Liver (tissue), 9 donors: ENCODE results near the gene PHKG1. TPM values are rescaled to one million over a fixed set of nuclear protein-coding genes. Genes with fewer than 3 reads are reported as not detected.

Source experiments
- DNase-seq: peaks from one replicate; pipeline ENCODE4 v3.0.0-alpha.2; 2017; ENCODE audit warnings: low spot score
- H3K27ac ChIP-seq, 2 donors: one replicate each; pipeline ENCODE4 v1.7.0; 2013; ENCODE audit warnings: inconsistent platforms in 2 of 2, low read length in 2 of 2, control low read depth in 1 of 2, low read depth in 1 of 2, mild to moderate bottlenecking in 1 of 2
- H3K27me3 ChIP-seq, 4 donors: one replicate each; pipeline versions ENCODE4 v1.6.1 to v1.7.0; 2013; ENCODE audit warnings: low read length in 3 of 4, inconsistent platforms in 1 of 4, mild to moderate bottlenecking in 1 of 4, moderate library complexity in 1 of 4; ENCODE audit not compliant: control insufficient read depth in 4 of 4, insufficient read depth in 4 of 4
- H3K36me3 ChIP-seq, 4 donors: one replicate each; pipeline versions ENCODE4 v1.6.1 to v1.7.0; 2013; ENCODE audit warnings: low read length in 3 of 4, mild to moderate bottlenecking in 3 of 4, low read depth in 1 of 4, moderate library complexity in 1 of 4; ENCODE audit not compliant: control insufficient read depth in 4 of 4, insufficient read depth in 3 of 4
- H3K4me1 ChIP-seq, 4 donors: one replicate each; pipeline versions ENCODE4 v1.6.1 to v1.7.0; 2013; ENCODE audit warnings: low read length in 3 of 4, mild to moderate bottlenecking in 3 of 4, moderate library complexity in 1 of 4; ENCODE audit not compliant: control insufficient read depth in 4 of 4, insufficient read depth in 4 of 4
- H3K4me3 ChIP-seq, 3 donors: one replicate each; pipeline versions ENCODE4 v1.6.1 to v1.7.0; 2013; ENCODE audit warnings: low read length in 3 of 3, control low read depth in 1 of 3, low read depth in 1 of 3, mild to moderate bottlenecking in 1 of 3
- H3K9ac ChIP-seq, 2 donors: one replicate each; pipeline ENCODE4 v1.7.0; 2013; ENCODE audit warnings: low read length in 2 of 2, mild to moderate bottlenecking in 2 of 2, moderate library complexity in 2 of 2, control low read depth in 1 of 2, low read depth in 1 of 2
- H3K9me3 ChIP-seq, 4 donors: one replicate each; pipeline versions ENCODE4 v1.6.1 to v1.7.0; 2013; ENCODE audit warnings: low read length in 3 of 4; ENCODE audit not compliant: control insufficient read depth in 4 of 4
- EGR1 ChIP-seq, 2 donors: IDR thresholded peaks; 2 replicates each; pipeline ENCODE4 v1.6.1; 2016 to 2018; ENCODE audit warnings: antibody characterized with exemption in 2 of 2, low read depth in 2 of 2
- FOXA1 ChIP-seq: IDR thresholded peaks from 2 replicates; pipeline ENCODE4 v1.6.1; 2016; ENCODE audit warnings: antibody characterized with exemption
- FOXA2 ChIP-seq: IDR thresholded peaks from 2 replicates; pipeline ENCODE4 v1.6.1; 2016; ENCODE audit warnings: antibody characterized with exemption
- GABPA ChIP-seq, 2 donors: IDR thresholded peaks in 1 of 2; conservative IDR thresholded peaks in 1 of 2; 2 replicates each; pipeline ENCODE4 v1.6.1; 2016; ENCODE audit warnings: antibody characterized with exemption in 2 of 2, mild to moderate bottlenecking in 1 of 2, moderate library complexity in 1 of 2
- HNF4A ChIP-seq, 2 donors: conservative IDR thresholded peaks; 2 replicates each; pipeline ENCODE4 v1.6.1; 2016; ENCODE audit warnings: antibody characterized with exemption in 2 of 2, mild to moderate bottlenecking in 2 of 2
- HNF4G ChIP-seq: IDR thresholded peaks from 2 replicates; pipeline ENCODE4 v1.6.1; 2016; ENCODE audit warnings: antibody characterized with exemption
- JUND ChIP-seq, 2 donors: IDR thresholded peaks; 2 replicates each; pipeline ENCODE4 v1.6.1; 2016; ENCODE audit warnings: antibody characterized with exemption in 2 of 2
- NR2F2 ChIP-seq: IDR thresholded peaks from 2 replicates; pipeline ENCODE4 v1.6.1; 2016; ENCODE audit warnings: antibody characterized with exemption
- RXRA ChIP-seq, 2 donors: IDR thresholded peaks; 2 replicates each; pipeline ENCODE4 v1.6.1; 2017 to 2018; ENCODE audit warnings: antibody characterized with exemption in 2 of 2, mild to moderate bottlenecking in 1 of 2
- SP1 ChIP-seq: IDR thresholded peaks from 2 replicates; pipeline ENCODE4 v1.6.1; 2018; ENCODE audit warnings: antibody characterized with exemption, mild to moderate bottlenecking
- TAF1 ChIP-seq: conservative IDR thresholded peaks from 2 replicates; pipeline ENCODE4 v1.6.1; 2016; ENCODE audit warnings: antibody characterized with exemption, mild to moderate bottlenecking
- WGBS: extraction: QIAGEN DNeasy Blood & Tissue Kit; methylation state at CpG from one replicate; pipeline ENCODE4 v1.1.7; 2013; 5-methylcytosine and 5-hydroxymethylcytosine counted together
- polyA plus RNA-seq, 2 donors: library from polyadenylated mRNA; stranded (reverse) in 1 of 2; unstranded in 1 of 2; fragments of 200-250 nt in 1 of 2; fragments of >200 nt in 1 of 2; fragmentation: Nextera tagmentation in 1 of 2; extraction: Ambion mirVana in 1 of 2; gene quantifications; one replicate each; pipeline versions ENCODE4 v1.2.1 to v1.2.3, GENCODE V29; 2013 to 2015
- total RNA-seq, 2 donors: library from RNA; depleted of rRNA; stranded (reverse); fragments of >200 nt; gene quantifications; one replicate each; pipeline ENCODE4 v1.2.3, GENCODE V29; 2014
- TF ChIP-seq, protein P1 (sequence below): IDR thresholded peaks from 2 replicates; pipeline ENCODE4 v1.6.1; 2016; ENCODE audit warnings: antibody characterized with exemption
- TF ChIP-seq, protein P2 (sequence below): fragments of 150-350 bp; IDR thresholded peaks from 2 replicates; pipeline ENCODE4 v1.5.1; 2017; ENCODE audit warnings: improper control_type of control experiment, low read depth, low read length; ENCODE audit not compliant: missing input control
- TF ChIP-seq, protein P3 (sequence below): IDR thresholded peaks from 2 replicates; pipeline ENCODE4 v1.6.1; 2016; ENCODE audit warnings: antibody characterized with exemption
- TF ChIP-seq, protein P4 (sequence below): IDR thresholded peaks from 2 replicates; pipeline ENCODE4 v1.6.1; 2016; ENCODE audit warnings: antibody characterized with exemption
- TF ChIP-seq, protein P5 (sequence below): IDR thresholded peaks from 2 replicates; pipeline ENCODE4 v1.6.1; 2016; ENCODE audit warnings: antibody characterized with exemption, mild to moderate bottlenecking
- donor health status: healthy.
- donor health status: healthy.
- donor health status: healthy.
- donor health status: healthy.
- donor health status: healthy.

Gene PHKG1
- total and polyA plus RNA-seq, 4 donors, result 0.18 to 1.0 (median 0.24) TPM

DNA sequence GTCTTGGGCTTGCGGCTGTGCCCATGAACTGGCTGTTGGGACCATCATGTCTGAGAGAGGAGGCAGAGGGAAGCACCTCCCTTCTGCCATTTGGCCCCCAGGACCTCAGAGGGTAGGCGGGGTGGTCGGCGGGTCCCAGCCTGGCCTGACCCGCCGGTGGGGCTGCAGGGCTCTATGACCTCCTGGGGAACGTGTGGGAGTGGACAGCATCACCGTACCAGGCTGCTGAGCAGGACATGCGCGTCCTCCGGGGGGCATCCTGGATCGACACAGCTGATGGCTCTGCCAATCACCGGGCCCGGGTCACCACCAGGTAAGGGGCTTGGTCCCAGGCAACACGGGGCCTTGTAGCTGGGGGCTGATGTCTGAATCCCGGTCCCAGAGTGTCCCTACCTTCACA, 14.6 kb downstream of the PHKG1 start:
- Histone ChIP-seq H3K4me3 (no peak overlapping the region), H3K4me1 (peaks cover 2 to 26% (median 20%) of the 10 kb centered on the region in 4 donors), H3K27ac (no peak overlapping the region), H3K27me3 (no peaks in the 10 kb centered on the region), H3K36me3 (peaks cover 0 to 6% (median under 1%) of the 10 kb centered on the region in 4 donors), H3K9ac (no peak overlapping the region), H3K9me3 (no peaks in the 10 kb centered on the region)
- DNase-seq, result no peak
- 97% methylated on average over 16 of the region's 16 CpGs for WGBS
- TF ChIP-seq HNF4G (no peak), EGR1 (IDR thresholded peaks at IDR 0.05; ENCODE audit: low read depth in 2 of 2) (no peak), SP1 (no peak), NR2F2 (no peak), TAF1 (no peak), RXRA (IDR thresholded peaks at IDR 0.05) (no peak), HNF4A (conservative IDR thresholded peaks at IDR 0.05) (no peak), JUND (IDR thresholded peaks at IDR 0.05) (no peak), FOXA2 (no peak), GABPA (IDR thresholded peaks at IDR 0.05 in 1 of 2, conservative IDR thresholded peaks at IDR 0.05 in 1 of 2) (no peak)
- TF ChIP-seq, protein P1, sequence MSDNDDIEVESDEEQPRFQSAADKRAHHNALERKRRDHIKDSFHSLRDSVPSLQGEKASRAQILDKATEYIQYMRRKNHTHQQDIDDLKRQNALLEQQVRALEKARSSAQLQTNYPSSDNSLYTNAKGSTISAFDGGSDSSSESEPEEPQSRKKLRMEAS, result no peak
- TF ChIP-seq, protein P2, sequence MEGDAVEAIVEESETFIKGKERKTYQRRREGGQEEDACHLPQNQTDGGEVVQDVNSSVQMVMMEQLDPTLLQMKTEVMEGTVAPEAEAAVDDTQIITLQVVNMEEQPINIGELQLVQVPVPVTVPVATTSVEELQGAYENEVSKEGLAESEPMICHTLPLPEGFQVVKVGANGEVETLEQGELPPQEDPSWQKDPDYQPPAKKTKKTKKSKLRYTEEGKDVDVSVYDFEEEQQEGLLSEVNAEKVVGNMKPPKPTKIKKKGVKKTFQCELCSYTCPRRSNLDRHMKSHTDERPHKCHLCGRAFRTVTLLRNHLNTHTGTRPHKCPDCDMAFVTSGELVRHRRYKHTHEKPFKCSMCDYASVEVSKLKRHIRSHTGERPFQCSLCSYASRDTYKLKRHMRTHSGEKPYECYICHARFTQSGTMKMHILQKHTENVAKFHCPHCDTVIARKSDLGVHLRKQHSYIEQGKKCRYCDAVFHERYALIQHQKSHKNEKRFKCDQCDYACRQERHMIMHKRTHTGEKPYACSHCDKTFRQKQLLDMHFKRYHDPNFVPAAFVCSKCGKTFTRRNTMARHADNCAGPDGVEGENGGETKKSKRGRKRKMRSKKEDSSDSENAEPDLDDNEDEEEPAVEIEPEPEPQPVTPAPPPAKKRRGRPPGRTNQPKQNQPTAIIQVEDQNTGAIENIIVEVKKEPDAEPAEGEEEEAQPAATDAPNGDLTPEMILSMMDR, result no peak
- TF ChIP-seq, protein P3, sequence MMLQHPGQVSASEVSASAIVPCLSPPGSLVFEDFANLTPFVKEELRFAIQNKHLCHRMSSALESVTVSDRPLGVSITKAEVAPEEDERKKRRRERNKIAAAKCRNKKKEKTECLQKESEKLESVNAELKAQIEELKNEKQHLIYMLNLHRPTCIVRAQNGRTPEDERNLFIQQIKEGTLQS, result no peak
- TF ChIP-seq, protein P4, sequence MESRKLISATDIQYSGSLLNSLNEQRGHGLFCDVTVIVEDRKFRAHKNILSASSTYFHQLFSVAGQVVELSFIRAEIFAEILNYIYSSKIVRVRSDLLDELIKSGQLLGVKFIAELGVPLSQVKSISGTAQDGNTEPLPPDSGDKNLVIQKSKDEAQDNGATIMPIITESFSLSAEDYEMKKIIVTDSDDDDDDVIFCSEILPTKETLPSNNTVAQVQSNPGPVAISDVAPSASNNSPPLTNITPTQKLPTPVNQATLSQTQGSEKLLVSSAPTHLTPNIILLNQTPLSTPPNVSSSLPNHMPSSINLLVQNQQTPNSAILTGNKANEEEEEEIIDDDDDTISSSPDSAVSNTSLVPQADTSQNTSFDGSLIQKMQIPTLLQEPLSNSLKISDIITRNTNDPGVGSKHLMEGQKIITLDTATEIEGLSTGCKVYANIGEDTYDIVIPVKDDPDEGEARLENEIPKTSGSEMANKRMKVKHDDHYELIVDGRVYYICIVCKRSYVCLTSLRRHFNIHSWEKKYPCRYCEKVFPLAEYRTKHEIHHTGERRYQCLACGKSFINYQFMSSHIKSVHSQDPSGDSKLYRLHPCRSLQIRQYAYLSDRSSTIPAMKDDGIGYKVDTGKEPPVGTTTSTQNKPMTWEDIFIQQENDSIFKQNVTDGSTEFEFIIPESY, result no peak
- TF ChIP-seq, protein P5, sequence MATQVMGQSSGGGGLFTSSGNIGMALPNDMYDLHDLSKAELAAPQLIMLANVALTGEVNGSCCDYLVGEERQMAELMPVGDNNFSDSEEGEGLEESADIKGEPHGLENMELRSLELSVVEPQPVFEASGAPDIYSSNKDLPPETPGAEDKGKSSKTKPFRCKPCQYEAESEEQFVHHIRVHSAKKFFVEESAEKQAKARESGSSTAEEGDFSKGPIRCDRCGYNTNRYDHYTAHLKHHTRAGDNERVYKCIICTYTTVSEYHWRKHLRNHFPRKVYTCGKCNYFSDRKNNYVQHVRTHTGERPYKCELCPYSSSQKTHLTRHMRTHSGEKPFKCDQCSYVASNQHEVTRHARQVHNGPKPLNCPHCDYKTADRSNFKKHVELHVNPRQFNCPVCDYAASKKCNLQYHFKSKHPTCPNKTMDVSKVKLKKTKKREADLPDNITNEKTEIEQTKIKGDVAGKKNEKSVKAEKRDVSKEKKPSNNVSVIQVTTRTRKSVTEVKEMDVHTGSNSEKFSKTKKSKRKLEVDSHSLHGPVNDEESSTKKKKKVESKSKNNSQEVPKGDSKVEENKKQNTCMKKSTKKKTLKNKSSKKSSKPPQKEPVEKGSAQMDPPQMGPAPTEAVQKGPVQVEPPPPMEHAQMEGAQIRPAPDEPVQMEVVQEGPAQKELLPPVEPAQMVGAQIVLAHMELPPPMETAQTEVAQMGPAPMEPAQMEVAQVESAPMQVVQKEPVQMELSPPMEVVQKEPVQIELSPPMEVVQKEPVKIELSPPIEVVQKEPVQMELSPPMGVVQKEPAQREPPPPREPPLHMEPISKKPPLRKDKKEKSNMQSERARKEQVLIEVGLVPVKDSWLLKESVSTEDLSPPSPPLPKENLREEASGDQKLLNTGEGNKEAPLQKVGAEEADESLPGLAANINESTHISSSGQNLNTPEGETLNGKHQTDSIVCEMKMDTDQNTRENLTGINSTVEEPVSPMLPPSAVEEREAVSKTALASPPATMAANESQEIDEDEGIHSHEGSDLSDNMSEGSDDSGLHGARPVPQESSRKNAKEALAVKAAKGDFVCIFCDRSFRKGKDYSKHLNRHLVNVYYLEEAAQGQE, result no peak

DNA sequence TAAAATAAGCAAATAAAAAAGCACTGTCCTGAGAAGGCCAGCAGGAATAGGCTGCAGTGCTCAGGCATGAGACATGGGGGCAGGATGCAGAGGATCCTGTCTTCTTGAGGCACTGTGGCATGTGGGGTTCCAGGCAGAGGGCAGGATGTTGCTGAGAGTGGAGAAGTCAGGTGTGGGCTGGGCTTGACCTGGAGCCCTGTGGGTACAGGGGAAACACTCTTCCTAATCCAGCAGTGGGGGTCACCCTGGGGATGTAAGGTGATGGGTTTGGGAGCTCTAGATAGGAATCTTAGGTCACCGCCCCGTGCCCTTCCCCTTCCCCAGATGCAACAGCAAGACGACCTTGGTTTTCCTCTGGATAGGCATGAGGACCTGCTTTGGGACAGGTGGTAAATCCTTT, 15.1 kb downstream of the PHKG1 start:
- no peak for DNase-seq
- Histone ChIP-seq H3K36me3 (peaks cover 0 to 6% (median 2%) of the 10 kb centered on the region in 4 donors), H3K9me3 (no peaks in the 10 kb centered on the region), H3K27me3 (no peaks in the 10 kb centered on the region), H3K27ac (no peak overlapping the region), H3K4me3 (no peak overlapping the region), H3K9ac (no peak overlapping the region), H3K4me1 (peaks cover 2 to 24% (median 18%) of the 10 kb centered on the region in 4 donors)
- WGBS, result 95% methylated on average over 3 of the region's 3 CpGs
- TF ChIP-seq TAF1 (no peak), NR2F2 (no peak), HNF4A (conservative IDR thresholded peaks at IDR 0.05) (no peak), FOXA2 (no peak), JUND (IDR thresholded peaks at IDR 0.05) (no peak), EGR1 (IDR thresholded peaks at IDR 0.05; ENCODE audit: low read depth in 2 of 2) (no peak), FOXA1 (no peak), GABPA (IDR thresholded peaks at IDR 0.05 in 1 of 2, conservative IDR thresholded peaks at IDR 0.05 in 1 of 2) (no peak), RXRA (IDR thresholded peaks at IDR 0.05) (no peak)
- TF ChIP-seq, protein P5, result no peak
- TF ChIP-seq, protein P1, result no peak
- TF ChIP-seq, protein P4, result no peak
- TF ChIP-seq, protein P3, result no peak
